Erythroblast (primary cell): ENCODE results near the gene DHRSX.
"Not testable (repeated sequence)": the region's sequence is repeated elsewhere in the genome, so short reads cannot be mapped to it uniquely, and the experiment has no call there.

Source experiments
- GATA1 ChIP-seq: IDR thresholded peaks from 2 replicates; pipeline ENCODE4 v1.6.1; 2011; ENCODE audit warnings: low read depth, mild to moderate bottlenecking, control low read depth, low read length, moderate library complexity
- POLR2A ChIP-seq: IDR thresholded peaks from 2 replicates; pipeline ENCODE4 v1.6.1; 2011; ENCODE audit warnings: mild to moderate bottlenecking, low read length

DNA sequence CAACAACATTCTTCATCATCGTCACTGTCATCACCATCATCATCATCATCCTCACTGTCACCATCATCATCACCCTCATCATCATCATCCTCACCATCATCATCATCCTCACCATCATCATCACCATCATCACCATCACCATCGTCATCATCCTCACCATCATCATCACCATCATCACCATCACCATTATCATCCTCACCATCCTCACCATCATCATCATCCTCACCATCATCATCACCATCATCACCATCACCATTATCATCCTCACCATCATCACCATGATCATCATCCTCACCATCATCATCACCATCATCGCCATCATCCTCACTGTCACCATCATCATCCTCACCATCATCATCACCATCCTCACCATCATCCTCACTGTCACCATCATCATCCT lies 18.9 kb upstream of the DHRSX start:
- TF ChIP-seq POLR2A, GATA1: not testable (repeated sequence)
